ENCODE results near the gene GALNT2. TPM values are rescaled to one million over a fixed set of nuclear protein-coding genes. Genes with fewer than 3 reads are reported as not detected.
A peak's percentile ranks its signal among the peaks of the same experiment; 100 is the strongest.

Gene GALNT2
- total and polyA plus RNA-seq, 9 of the 15 experiments (the other 6 are each of a cell fraction or from before 2014, with no cell fraction given), result 1.6 to 106 (median 51.9) TPM

DNA sequence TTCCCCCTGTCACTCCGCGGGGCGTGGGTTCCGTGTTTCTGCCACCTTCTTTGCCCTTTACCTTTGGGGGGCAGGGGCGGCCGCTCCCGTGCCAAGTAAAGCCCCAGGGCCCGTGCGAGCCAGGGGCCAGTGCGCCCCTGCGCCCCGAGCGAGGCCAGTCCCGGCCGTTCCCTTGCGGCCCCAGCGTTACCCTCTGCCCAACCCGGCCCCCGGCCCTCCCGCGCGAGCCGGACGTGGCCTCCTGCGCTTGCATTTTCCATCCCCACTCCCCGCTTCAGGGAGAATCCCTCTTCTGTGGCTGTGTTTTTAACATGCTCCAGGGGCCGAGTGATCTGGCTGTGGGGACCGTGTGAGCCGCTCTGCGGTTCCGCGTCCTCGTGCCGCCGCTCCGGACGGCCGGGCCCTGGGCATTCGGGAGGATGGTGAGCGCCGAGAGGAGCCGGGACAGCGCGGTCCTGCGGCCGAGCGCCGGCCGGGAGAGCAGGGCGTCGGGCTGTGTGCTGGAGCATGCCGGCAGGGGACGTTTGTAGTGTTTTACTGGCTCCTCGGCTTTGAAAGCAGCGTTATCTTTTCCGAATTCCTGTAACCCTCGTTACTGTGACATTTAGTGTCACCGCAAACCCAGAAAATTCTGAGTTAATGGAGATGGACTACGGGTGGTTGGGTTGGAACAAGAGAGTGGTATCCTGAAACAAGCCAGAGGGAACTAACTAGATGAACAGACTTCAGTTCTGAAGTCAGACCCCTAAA, 1.0 kb downstream of the GALNT2 start (continued):
- TF ChIP-seq HOXB6 (CRISPR knock-in tag; IDR thresholded peaks at IDR 0.05; ENCODE audit: borderline replicate concordance), result no peak
- no peak for TF ChIP-seq EZH2 (IDR thresholded peaks at IDR 0.05; ENCODE audit: borderline replicate concordance, low read depth, low read length)
- TF ChIP-seq, protein P1, sequence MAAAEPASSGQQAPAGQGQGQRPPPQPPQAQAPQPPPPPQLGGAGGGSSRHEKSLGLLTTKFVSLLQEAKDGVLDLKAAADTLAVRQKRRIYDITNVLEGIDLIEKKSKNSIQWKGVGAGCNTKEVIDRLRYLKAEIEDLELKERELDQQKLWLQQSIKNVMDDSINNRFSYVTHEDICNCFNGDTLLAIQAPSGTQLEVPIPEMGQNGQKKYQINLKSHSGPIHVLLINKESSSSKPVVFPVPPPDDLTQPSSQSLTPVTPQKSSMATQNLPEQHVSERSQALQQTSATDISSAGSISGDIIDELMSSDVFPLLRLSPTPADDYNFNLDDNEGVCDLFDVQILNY (CRISPR knock-in tag; IDR thresholded peaks at IDR 0.05), result 0 out of 2 replicates have a peak, but pooled peaks have one; percentile 29
- TF ChIP-seq PHB (CRISPR knock-in tag; IDR thresholded peaks at IDR 0.05), result no peak; the same call in 1 of the 2 replicates
- TF ChIP-seq, protein P2, sequence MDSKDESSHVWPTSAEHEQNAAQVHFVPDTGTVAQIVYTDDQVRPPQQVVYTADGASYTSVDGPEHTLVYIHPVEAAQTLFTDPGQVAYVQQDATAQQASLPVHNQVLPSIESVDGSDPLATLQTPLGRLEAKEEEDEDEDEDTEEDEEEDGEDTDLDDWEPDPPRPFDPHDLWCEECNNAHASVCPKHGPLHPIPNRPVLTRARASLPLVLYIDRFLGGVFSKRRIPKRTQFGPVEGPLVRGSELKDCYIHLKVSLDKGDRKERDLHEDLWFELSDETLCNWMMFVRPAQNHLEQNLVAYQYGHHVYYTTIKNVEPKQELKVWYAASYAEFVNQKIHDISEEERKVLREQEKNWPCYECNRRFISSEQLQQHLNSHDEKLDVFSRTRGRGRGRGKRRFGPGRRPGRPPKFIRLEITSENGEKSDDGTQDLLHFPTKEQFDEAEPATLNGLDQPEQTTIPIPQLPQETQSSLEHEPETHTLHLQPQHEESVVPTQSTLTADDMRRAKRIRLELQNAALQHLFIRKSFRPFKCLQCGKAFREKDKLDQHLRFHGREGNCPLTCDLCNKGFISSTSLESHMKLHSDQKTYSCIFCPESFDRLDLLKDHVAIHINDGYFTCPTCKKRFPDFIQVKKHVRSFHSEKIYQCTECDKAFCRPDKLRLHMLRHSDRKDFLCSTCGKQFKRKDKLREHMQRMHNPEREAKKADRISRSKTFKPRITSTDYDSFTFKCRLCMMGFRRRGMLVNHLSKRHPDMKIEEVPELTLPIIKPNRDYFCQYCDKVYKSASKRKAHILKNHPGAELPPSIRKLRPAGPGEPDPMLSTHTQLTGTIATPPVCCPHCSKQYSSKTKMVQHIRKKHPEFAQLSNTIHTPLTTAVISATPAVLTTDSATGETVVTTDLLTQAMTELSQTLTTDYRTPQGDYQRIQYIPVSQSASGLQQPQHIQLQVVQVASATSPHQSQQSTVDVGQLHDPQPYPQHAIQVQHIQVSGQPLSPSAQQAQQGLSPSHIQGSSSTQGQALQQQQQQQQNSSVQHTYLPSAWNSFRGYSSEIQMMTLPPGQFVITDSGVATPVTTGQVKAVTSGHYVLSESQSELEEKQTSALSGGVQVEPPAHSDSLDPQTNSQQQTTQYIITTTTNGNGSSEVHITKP (IDR thresholded peaks at IDR 0.05; ENCODE audit: partially characterized antibody), result no peak
- TF ChIP-seq ZNF239 (CRISPR knock-in tag; IDR thresholded peaks at IDR 0.05), result no peak
- no peak for TF ChIP-seq CAMTA2 (CRISPR knock-in tag; conservative IDR thresholded peaks at IDR 0.05)
- TF ChIP-seq, protein P3, sequence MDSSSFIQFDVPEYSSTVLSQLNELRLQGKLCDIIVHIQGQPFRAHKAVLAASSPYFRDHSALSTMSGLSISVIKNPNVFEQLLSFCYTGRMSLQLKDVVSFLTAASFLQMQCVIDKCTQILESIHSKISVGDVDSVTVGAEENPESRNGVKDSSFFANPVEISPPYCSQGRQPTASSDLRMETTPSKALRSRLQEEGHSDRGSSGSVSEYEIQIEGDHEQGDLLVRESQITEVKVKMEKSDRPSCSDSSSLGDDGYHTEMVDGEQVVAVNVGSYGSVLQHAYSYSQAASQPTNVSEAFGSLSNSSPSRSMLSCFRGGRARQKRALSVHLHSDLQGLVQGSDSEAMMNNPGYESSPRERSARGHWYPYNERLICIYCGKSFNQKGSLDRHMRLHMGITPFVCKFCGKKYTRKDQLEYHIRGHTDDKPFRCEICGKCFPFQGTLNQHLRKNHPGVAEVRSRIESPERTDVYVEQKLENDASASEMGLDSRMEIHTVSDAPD (CRISPR knock-in tag; IDR thresholded peaks at IDR 0.05), result no peak
- TF ChIP-seq, protein P4, sequence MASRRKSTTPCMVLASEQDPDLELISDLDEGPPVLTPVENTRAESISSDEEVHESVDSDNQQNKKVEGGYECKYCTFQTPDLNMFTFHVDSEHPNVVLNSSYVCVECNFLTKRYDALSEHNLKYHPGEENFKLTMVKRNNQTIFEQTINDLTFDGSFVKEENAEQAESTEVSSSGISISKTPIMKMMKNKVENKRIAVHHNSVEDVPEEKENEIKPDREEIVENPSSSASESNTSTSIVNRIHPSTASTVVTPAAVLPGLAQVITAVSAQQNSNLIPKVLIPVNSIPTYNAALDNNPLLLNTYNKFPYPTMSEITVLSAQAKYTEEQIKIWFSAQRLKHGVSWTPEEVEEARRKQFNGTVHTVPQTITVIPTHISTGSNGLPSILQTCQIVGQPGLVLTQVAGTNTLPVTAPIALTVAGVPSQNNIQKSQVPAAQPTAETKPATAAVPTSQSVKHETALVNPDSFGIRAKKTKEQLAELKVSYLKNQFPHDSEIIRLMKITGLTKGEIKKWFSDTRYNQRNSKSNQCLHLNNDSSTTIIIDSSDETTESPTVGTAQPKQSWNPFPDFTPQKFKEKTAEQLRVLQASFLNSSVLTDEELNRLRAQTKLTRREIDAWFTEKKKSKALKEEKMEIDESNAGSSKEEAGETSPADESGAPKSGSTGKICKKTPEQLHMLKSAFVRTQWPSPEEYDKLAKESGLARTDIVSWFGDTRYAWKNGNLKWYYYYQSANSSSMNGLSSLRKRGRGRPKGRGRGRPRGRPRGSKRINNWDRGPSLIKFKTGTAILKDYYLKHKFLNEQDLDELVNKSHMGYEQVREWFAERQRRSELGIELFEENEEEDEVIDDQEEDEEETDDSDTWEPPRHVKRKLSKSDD (conservative IDR thresholded peaks at IDR 0.05; ENCODE audit: low read length), result no peak
- TF ChIP-seq, protein P5, sequence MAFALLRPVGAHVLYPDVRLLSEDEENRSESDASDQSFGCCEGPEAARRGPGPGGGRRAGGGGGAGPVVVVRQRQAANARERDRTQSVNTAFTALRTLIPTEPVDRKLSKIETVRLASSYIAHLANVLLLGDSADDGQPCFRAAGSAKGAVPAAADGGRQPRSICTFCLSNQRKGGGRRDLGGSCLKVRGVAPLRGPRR (CRISPR knock-in tag; IDR thresholded peaks at IDR 0.05), result no peak
- TF ChIP-seq NR2F6 (CRISPR knock-in tag; IDR thresholded peaks at IDR 0.05), result no peak
- TF ChIP-seq, protein P6, sequence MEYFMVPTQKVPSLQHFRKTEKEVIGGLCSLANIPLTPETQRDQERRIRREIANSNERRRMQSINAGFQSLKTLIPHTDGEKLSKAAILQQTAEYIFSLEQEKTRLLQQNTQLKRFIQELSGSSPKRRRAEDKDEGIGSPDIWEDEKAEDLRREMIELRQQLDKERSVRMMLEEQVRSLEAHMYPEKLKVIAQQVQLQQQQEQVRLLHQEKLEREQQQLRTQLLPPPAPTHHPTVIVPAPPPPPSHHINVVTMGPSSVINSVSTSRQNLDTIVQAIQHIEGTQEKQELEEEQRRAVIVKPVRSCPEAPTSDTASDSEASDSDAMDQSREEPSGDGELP (CRISPR knock-in tag; IDR thresholded peaks at IDR 0.05; ENCODE audit: borderline replicate concordance), result peak; percentile 33; the same call in 1 of the 2 replicates
- no peak for TF ChIP-seq BHLHE40 (IDR thresholded peaks at IDR 0.05; ENCODE audit: low read length)
- 0 out of 2 replicates have a peak, but pooled peaks have one; percentile 39 for TF ChIP-seq NR4A1 (CRISPR knock-in tag; IDR thresholded peaks at IDR 0.05)
- no peak for TF ChIP-seq NR4A1 (tag; IDR thresholded peaks at IDR 0.05)
- no peak for TF ChIP-seq ZNF75A (CRISPR knock-in tag; IDR thresholded peaks at IDR 0.05)
- no peak for TF ChIP-seq NFE2L1 (tag; IDR thresholded peaks at IDR 0.05; ENCODE audit: borderline replicate concordance, low read depth)

Measured in K562 (cell line).